T-helper 22 cell (primary cell): ENCODE data around the gene RTTN.
"Not testable (repeated sequence)": the region's sequence is repeated elsewhere in the genome, so short reads cannot be mapped to it uniquely, and the experiment has no call there.

Experiments used
- DNase-seq: peaks from one replicate; pipeline ENCODE4 v3.0.0-alpha.2; 2020; ENCODE audit warnings: low read depth

The RTTN gene

GRCh38 chr18:69975294-69975693 is 230.2 kb downstream of the RTTN start:
- not testable (repeated sequence) for DNase-seq

GRCh38 chr18:69974365-69974764 is 231.1 kb downstream of the RTTN start:
- DNase-seq: no peak

- DNase-seq: no peak
Measured at GRCh38 chr18:69969491-69969890, 236.0 kb downstream of the RTTN start.

- no peak for DNase-seq
Measured at GRCh38 chr18:69968039-69968438, 237.4 kb downstream of the RTTN start.

GRCh38 chr18:69963196-69963595 is 242.3 kb downstream of the RTTN start:
- no peak for DNase-seq

- DNase-seq: no peak
Measured at GRCh38 chr18:69961718-69962117, 243.8 kb downstream of the RTTN start.

- DNase-seq: no peak
Measured at GRCh38 chr18:69958422-69958821, 247.1 kb downstream of the RTTN start.

GRCh38 chr18:69957747-69958146 is 247.7 kb downstream of the RTTN start:
- DNase-seq: no peak

GRCh38 chr18:69956665-69957620 is 248.5 kb downstream of the RTTN start:
- DNase-seq: no peak

- DNase-seq: no peak
Measured at GRCh38 chr18:69956057-69956456, 249.4 kb downstream of the RTTN start.

- no peak for DNase-seq
Measured at GRCh38 chr18:69954719-69955480, 250.6 kb downstream of the RTTN start.

- DNase-seq: no peak
Measured at GRCh38 chr18:69953191-69953590, 252.3 kb downstream of the RTTN start.
